Activated CD4-positive, alpha-beta T cell treated with anti-CD3 and anti-CD28 coated beads, Interleukin-2, amount 10 ng/mL, durations not matched to agents 7 days and 5 days (primary cell): ENCODE results near the gene COPS9. TPM values are rescaled to one million over a fixed set of nuclear protein-coding genes. Genes with fewer than 3 reads are reported as not detected.

Source experiments
- CTCF ChIA-PET: fragments of 350-600 bp; sonication (Branson Sonifier 250); formaldehyde crosslinking; loops from one replicate; lab custom pipeline; 2021; ENCODE audit warnings: antibody characterized with exemption; lab: Charles Lee
- POLR2A ChIA-PET: fragments of 350-600 bp; sonication (Branson Sonifier 250); formaldehyde crosslinking; loops from one replicate; lab custom pipeline; 2021; ENCODE audit warnings: antibody characterized with exemption; lab: Charles Lee
- DNase-seq: peaks from one replicate; pipeline ENCODE4 v3.0.0-alpha.2; 2020
- H3K27ac Mint-ChIP-seq: one replicate; pipeline ENCODE4 v1.8.0; 2021; ENCODE audit warnings: mild to moderate bottlenecking, moderate library complexity, mixed read lengths
- H3K27me3 Mint-ChIP-seq: one replicate; pipeline ENCODE4 v1.8.0; 2021; ENCODE audit warnings: mixed read lengths
- H3K36me3 Mint-ChIP-seq: one replicate; pipeline ENCODE4 v1.8.0; 2021; ENCODE audit warnings: low read depth, mixed read lengths
- H3K4me1 Mint-ChIP-seq: one replicate; pipeline ENCODE4 v1.8.0; 2021; ENCODE audit warnings: mixed read lengths
- H3K4me3 Mint-ChIP-seq: one replicate; pipeline ENCODE4 v1.8.0; 2021; ENCODE audit warnings: mild to moderate bottlenecking, moderate library complexity, mixed read lengths
- H3K9me3 Mint-ChIP-seq: one replicate; pipeline ENCODE4 v1.8.0; 2021; ENCODE audit warnings: mixed read lengths
- total RNA-seq, 2 experiments: library from RNA; stranded (reverse); gene quantifications; one replicate each; pipeline ENCODE4 v1.2.3, GENCODE V29; 2021

COPS9 gene
- 100 to 1,000 TPM in 1 of 2 experiments, 10 to 100 TPM in 1; 77.9 to 115 TPM for total RNA-seq

DNA sequence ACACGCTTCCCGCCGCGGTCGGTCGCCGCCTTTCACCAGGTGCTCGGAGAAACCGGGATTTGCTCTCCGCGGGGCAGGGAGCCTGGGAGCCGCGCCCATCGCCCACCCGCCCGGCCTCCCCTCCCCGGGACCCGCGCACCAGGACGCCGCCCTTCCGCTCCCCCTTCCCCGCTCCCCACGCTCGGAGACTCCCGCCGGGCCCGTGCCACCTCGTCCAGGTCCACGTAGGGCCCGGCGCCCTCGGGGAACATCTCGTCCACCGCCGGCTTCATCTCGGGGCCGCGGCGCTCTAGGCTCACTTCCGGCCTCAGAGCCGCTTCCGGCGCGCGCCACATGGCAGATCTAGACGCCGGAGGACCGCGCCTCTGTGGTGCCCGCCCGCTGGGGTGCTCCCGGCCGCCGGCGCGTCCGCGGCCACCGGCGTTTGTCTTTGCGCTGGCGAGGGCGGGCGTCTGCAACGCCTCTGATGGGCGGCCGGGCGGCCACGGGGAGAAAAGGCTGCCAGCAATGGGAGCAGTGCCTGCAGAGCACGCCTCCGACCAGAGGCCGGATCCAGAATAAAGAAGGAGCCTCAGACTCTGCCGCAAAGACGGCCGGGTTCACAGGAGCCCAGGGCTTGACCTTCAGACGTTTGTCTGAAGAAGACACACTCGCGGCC is at the start of gene COPS9:
TSS of gene COPS9 (minus strand) at position 293 of the 658 bp plus-strand sequence. CDS start at position 272, 21 bp downstream.
- DNase-seq = peak; percentile 86
- Mint-ChIP-seq H3K27me3 (no peaks in the 10 kb centered on the region), H3K9me3 (no peaks in the 10 kb centered on the region), H3K4me3 (peak within 1 kb of the TSS; percentile 90), H3K4me1 (peaks cover 18% of the 10 kb centered on the region), H3K27ac (peak within 1 kb of the TSS; percentile 90), H3K36me3 (peaks cover 14% of the 10 kb centered on the region)
- ChIA-PET CTCF (no interaction called here), POLR2A (no interaction called here)

DNA sequence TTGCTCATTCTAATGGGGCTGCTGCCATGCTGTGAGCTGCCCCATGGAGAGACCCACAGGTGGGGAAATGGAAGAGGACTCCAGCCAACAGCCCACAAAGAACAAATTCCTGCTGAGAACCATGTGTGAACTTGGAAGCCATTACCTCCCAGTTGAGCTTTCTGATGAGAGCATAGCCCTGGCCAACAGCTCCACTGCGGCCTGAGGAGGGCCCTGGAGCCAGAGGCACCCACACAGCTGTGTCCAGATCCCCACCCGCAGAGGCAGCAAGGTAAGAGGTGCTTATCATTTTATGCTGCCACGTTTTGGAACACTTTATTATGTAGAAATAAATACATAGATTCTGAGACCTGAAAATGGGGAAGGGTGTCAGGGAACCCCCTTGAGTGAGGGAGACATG is 48.6 kb upstream of the COPS9 start:
- Mint-ChIP-seq H3K4me3 (no peak overlapping the region), H3K4me1 (no peaks in the 10 kb centered on the region), H3K27ac (no peak overlapping the region), H3K27me3 (no peaks in the 10 kb centered on the region), H3K36me3 (no peaks in the 10 kb centered on the region), H3K9me3 (no peaks in the 10 kb centered on the region)
- ChIA-PET CTCF (no interaction called here), POLR2A (no interaction called here)
- no peak for DNase-seq

GRCh38 chr2:240183875-240184590 is 47.9 kb upstream of the COPS9 start:
- no peak for DNase-seq
- H3K36me3 Mint-ChIP-seq = no peaks in the 10 kb centered on the region
- no peak overlapping the region for H3K4me3 Mint-ChIP-seq
- H3K27ac Mint-ChIP-seq = no peak overlapping the region
- H3K27me3 Mint-ChIP-seq = no peaks in the 10 kb centered on the region
- H3K4me1 Mint-ChIP-seq = no peaks in the 10 kb centered on the region
- POLR2A ChIA-PET = no interaction called here
- CTCF ChIA-PET = no interaction called here
- no peaks in the 10 kb centered on the region for H3K9me3 Mint-ChIP-seq

DNA sequence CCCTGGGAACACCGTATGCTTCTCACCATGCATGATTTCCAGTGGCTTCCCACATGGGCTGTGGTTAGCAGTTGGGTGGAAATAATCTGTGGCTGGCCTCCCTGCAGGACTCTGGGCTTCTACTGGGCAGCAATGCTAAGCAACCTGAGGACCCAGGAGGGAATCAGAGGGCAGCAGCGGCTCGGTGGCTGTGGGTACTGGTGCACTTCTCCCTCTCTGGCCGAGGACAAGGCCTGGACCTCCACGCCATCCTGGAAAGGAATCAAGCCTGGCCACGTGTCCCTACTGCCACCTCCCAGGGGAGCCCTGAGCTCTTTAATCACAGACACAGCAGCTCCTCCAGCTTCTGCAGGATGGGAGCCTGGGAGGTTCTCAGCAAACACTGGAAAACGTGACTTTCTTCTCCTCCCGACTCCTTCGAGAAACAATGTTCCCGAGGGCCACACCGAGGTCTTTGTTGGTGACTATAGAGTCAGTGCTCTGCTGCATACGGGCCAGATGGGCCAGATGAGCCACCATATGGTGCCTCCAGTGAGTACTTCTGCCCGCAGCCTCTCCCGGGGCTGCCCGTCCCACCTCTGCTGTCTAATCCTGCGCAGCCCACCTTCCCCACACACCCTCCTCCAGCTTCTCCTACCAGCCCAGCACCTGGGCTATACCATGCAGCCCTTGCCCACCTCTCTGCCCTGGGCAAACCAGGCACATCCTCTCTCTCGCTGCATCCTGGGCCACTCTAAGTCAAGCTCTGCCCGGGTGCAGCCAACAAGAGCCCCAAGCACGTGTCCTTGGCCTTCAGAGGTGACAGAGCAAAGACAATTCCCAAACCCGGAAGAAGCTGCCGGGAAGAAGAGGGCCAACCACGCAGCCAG is 47.1 kb upstream of the COPS9 start:
- Mint-ChIP-seq H3K36me3 (no peaks in the 10 kb centered on the region), H3K9me3 (no peaks in the 10 kb centered on the region), H3K4me1 (no peaks in the 10 kb centered on the region), H3K4me3 (no peak overlapping the region), H3K27me3 (no peaks in the 10 kb centered on the region), H3K27ac (no peak overlapping the region)
- ChIA-PET POLR2A (no interaction called here), CTCF (no interaction called here)
- no peak for DNase-seq

- Mint-ChIP-seq H3K4me1 (no peaks in the 10 kb centered on the region), H3K27ac (no peak overlapping the region), H3K36me3 (no peaks in the 10 kb centered on the region), H3K27me3 (no peaks in the 10 kb centered on the region), H3K9me3 (no peaks in the 10 kb centered on the region), H3K4me3 (no peak overlapping the region)
- DNase-seq = no peak
- CTCF ChIA-PET = no interaction called here
- POLR2A ChIA-PET = no interaction called here
Measured at GRCh38 chr2:240182476-240182875, 46.4 kb upstream of the COPS9 start.

GRCh38 chr2:240182001-240182400 is 45.9 kb upstream of the COPS9 start:
- Mint-ChIP-seq H3K27me3 (peaks cover 1% of the 10 kb centered on the region), H3K36me3 (no peaks in the 10 kb centered on the region), H3K9me3 (no peaks in the 10 kb centered on the region), H3K4me3 (no peak overlapping the region), H3K27ac (no peak overlapping the region), H3K4me1 (peaks cover under 1% of the 10 kb centered on the region)
- ChIA-PET POLR2A (no interaction called here), CTCF (no interaction called here)
- DNase-seq = no peak

GRCh38 chr2:240179941-240180666 is 44.0 kb upstream of the COPS9 start:
- no peak overlapping the region for H3K27ac Mint-ChIP-seq
- CTCF ChIA-PET = no interaction called here

DNA sequence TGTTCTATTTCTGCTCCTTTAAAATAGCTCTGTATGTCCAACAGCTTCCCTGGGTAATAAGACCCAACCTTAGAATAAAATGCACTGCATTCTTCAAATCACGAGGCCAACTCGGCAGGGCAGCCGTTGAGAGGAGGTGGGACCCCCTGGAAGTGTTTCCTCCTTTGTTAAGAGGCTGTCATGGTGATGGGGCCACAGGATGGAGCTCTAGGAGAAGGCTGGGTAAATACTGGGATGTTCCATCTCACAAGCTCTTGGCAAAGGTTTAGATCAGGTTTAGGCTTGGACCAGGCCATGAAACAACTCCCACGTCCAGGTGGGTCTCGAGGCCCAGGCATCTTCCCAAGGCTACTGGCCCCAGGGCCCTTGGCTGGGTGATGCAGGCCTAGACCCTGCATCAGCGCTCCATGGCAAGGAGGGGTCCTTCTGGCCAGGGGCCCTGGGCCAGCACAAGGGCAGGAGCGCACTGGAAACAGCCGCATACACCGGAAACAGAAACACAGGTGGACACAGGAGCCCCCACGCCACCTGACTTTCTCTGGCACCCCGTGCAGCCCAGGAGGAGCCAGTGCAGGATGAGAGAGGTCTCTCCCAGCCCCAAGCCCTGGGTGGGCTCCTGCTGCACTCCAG is 43.2 kb upstream of the COPS9 start:
- Mint-ChIP-seq H3K27ac (no peak overlapping the region), H3K36me3 (no peaks in the 10 kb centered on the region), H3K4me1 (peaks cover 3% of the 10 kb centered on the region), H3K27me3 (peaks cover 23% of the 10 kb centered on the region), H3K9me3 (no peaks in the 10 kb centered on the region), H3K4me3 (no peak overlapping the region)
- ChIA-PET POLR2A (no interaction called here), CTCF (interaction anchor here (1.4 kb wide), 1 partner anchor 35 kb away, joined by 3 read pairs; no protein-coding TSS in a partner anchor)
- no peak for DNase-seq

More at GRCh38 chr2:240179941-240180666, 44.0 kb upstream of the COPS9 start:
- no peaks in the 10 kb centered on the region for H3K9me3 Mint-ChIP-seq
- no peak for DNase-seq
- no peaks in the 10 kb centered on the region for H3K36me3 Mint-ChIP-seq
- POLR2A ChIA-PET = no interaction called here
- no peak overlapping the region for H3K4me3 Mint-ChIP-seq
- H3K27me3 Mint-ChIP-seq = peaks cover 18% of the 10 kb centered on the region
- peaks cover 3% of the 10 kb centered on the region for H3K4me1 Mint-ChIP-seq

GRCh38 chr2:240178564-240178963 is 42.5 kb upstream of the COPS9 start:
- ChIA-PET POLR2A (no interaction called here), CTCF (interaction anchor here (1.4 kb wide), 1 partner anchor 35 kb away, joined by 3 read pairs; no protein-coding TSS in a partner anchor)
- DNase-seq = no peak
- H3K36me3 Mint-ChIP-seq = no peaks in the 10 kb centered on the region
- H3K27me3 Mint-ChIP-seq = peaks cover 26% of the 10 kb centered on the region
- no peak overlapping the region for H3K27ac Mint-ChIP-seq
- H3K4me1 Mint-ChIP-seq = peaks cover 3% of the 10 kb centered on the region
- H3K9me3 Mint-ChIP-seq = no peaks in the 10 kb centered on the region
- no peak overlapping the region for H3K4me3 Mint-ChIP-seq

GRCh38 chr2:240174496-240174895 is 38.4 kb upstream of the COPS9 start:
- CTCF ChIA-PET = interaction anchor here (0.8 kb wide), 1 partner anchor 31 kb away, joined by 3 read pairs; no protein-coding TSS in a partner anchor
- peaks cover 26% of the 10 kb centered on the region for H3K27me3 Mint-ChIP-seq
- H3K9me3 Mint-ChIP-seq = no peaks in the 10 kb centered on the region
- no peak overlapping the region for H3K4me3 Mint-ChIP-seq
- DNase-seq = no peak
- peaks cover 3% of the 10 kb centered on the region for H3K4me1 Mint-ChIP-seq
- H3K27ac Mint-ChIP-seq = no peak overlapping the region
- H3K36me3 Mint-ChIP-seq = no peaks in the 10 kb centered on the region
- POLR2A ChIA-PET = no interaction called here

DNA sequence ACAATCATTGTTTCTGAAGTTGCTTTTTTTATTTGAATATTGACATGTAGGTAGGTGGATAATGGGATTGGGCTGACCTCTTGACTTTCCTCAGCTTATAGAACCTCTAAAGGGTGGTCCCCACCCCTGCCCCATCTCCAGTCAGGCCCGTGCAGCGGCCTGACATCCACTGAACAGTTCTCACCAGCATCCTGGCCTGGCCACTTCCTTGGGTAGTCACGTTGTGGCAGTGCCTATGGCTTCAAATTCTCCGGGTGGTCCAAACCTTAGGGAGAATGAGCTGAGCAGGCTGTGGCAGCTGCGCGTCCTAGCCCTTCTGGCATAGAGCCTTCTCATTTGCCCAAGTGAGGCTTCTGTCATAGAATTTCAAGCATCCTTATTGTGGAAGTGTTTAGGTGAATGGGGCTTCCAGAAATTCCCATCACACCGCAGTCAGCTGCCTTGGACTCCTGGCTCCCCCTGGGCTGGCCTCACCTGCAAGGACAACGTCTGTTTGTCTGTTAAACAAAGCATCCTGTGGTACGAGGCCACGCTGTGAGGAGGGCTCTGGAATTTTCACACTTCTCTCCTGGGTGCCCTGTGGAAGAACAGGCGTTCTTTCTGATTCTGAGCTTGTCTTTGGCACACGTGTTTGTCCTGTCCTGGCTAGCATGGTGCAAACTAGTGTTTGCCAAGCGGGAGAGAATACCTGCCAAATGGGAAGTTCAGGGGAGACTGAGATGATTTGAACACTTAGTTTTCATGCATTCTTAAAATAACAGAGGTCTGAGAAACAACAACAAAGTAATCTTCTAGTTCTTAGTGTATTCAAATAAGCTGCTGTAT is 36.2 kb upstream of the COPS9 start:
- POLR2A ChIA-PET = no interaction called here

More for the DNA sequence above, 36.2 kb upstream of the COPS9 start:
- Mint-ChIP-seq H3K4me1 (peaks cover 3% of the 10 kb centered on the region), H3K9me3 (no peaks in the 10 kb centered on the region), H3K36me3 (no peaks in the 10 kb centered on the region), H3K27me3 (peaks cover 26% of the 10 kb centered on the region), H3K27ac (no peak overlapping the region), H3K4me3 (no peak overlapping the region)
- no peak for DNase-seq
- CTCF ChIA-PET = no interaction called here
